Loucy (cell line): ENCODE measurements around the gene NKIRAS1.

ENCODE experiments used
- H2AFZ ChIP-seq: fragments of 200-600 bp; sonication (generic); 2 replicates; pipeline ENCODE4 v1.6.0; 2016; ENCODE audit warnings: antibody characterized with exemption, mild to moderate bottlenecking, low read length, moderate library complexity
- H3F3A ChIP-seq: fragments of 200-600 bp; 2 replicates; pipeline ENCODE4 v1.6.0; 2016; ENCODE audit warnings: antibody characterized with exemption, low read depth, mild to moderate bottlenecking
- H3K27me3 ChIP-seq: fragments of 200-600 bp; sonication (generic); 2 replicates; pipeline ENCODE4 v1.6.1; 2014; ENCODE audit warnings: low read length, mild to moderate bottlenecking; ENCODE audit not compliant: insufficient read depth, poor library complexity, severe bottlenecking
- H3K36me3 ChIP-seq: fragments of 200-600 bp; sonication (generic); 2 replicates; pipeline ENCODE4 v1.6.1; 2016; ENCODE audit warnings: low read length; ENCODE audit not compliant: insufficient read depth
- H3K4me1 ChIP-seq: fragments of 200-600 bp; sonication (generic); 2 replicates; pipeline ENCODE4 v1.5.1; 2014; ENCODE audit warnings: low read length, mild to moderate bottlenecking; ENCODE audit not compliant: insufficient read depth, poor library complexity, severe bottlenecking
- H3K4me2 ChIP-seq: fragments of 200-600 bp; sonication (generic); 2 replicates; pipeline ENCODE4 v1.6.0; 2014; ENCODE audit warnings: antibody characterized with exemption, low read length, low read depth, mild to moderate bottlenecking; ENCODE audit not compliant: poor library complexity, severe bottlenecking
- H3K4me3 ChIP-seq: fragments of 200-600 bp; sonication (generic); 2 replicates; pipeline ENCODE4 v1.5.1; 2014; ENCODE audit warnings: low read length, mild to moderate bottlenecking, mixed read lengths; ENCODE audit not compliant: poor library complexity, severe bottlenecking
- H3K79me2 ChIP-seq: fragments of 200-600 bp; sonication (generic); 2 replicates; pipeline ENCODE4 v1.6.1; 2014; ENCODE audit warnings: low read length; ENCODE audit not compliant: insufficient read depth
- H3K9ac ChIP-seq: fragments of 200-600 bp; sonication (generic); 2 replicates; pipeline ENCODE4 v1.6.0; 2014; ENCODE audit warnings: mild to moderate bottlenecking, low read depth, low read length, moderate library complexity; ENCODE audit not compliant: poor library complexity, severe bottlenecking
- H3K9me2 ChIP-seq: fragments of 200-600 bp; sonication (generic); replicated peaks from 2 replicates; pipeline ENCODE4 v1.6.1; 2016; ENCODE audit warnings: low read depth, low read length, mixed read lengths
- H3K9me3 ChIP-seq: fragments of 200-600 bp; sonication (generic); 2 replicates; pipeline ENCODE4 v1.6.1; 2014; ENCODE audit warnings: mild to moderate bottlenecking, antibody characterized with exemption, low read length, low read depth; ENCODE audit not compliant: insufficient read depth
- H4K20me1 ChIP-seq: fragments of 200-600 bp; sonication (generic); 2 replicates; pipeline ENCODE4 v1.6.0; 2014; ENCODE audit warnings: antibody characterized with exemption, low read length, mild to moderate bottlenecking; ENCODE audit not compliant: insufficient read depth, poor library complexity, severe bottlenecking
- EZH2phosphoT487 ChIP-seq: fragments of 200-600 bp; IDR thresholded peaks from 2 replicates; pipeline ENCODE4 v1.6.1; 2018; ENCODE audit warnings: antibody characterized with exemption, mild to moderate bottlenecking, moderate library complexity, borderline replicate concordance
- TF ChIP-seq, protein P1 (sequence below): fragments of 200-600 bp; sonication (generic); conservative IDR thresholded peaks from 2 replicates; pipeline ENCODE4 v1.5.1; 2014; ENCODE audit warnings: mild to moderate bottlenecking, antibody characterized with exemption, low read length

Gene NKIRAS1

DNA sequence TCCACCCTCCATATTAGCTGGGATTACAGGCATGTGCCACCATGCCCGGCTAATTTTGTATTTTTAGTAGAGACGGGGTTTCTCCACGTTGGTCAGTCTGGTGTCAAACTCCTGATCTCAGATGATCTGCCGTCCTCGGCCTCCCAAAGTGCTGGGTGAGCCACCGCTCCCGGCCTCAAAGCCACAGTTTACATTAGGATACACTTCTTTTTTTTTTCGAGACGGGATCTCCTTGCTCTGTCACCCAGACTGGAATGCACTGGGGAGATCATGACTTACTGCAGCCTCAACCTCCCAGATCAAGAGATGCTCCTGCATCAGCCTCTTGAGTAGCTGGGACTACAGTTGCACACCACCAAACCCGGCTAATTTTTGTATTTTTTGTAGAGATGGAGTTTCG is 25.8 kb upstream of the NKIRAS1 start:
- Histone ChIP-seq H3K27me3 (no peaks in the 10 kb centered on the region), H3K4me1 (peaks cover 20% of the 10 kb centered on the region), H3K79me2 (peaks cover 14% of the 10 kb centered on the region), H3F3A (no peaks in the 10 kb centered on the region), H3K36me3 (no peaks in the 10 kb centered on the region), H3K9ac (no peak overlapping the region), H3K4me2 (no peak overlapping the region), H3K4me3 (no peak overlapping the region), H4K20me1 (peaks cover 4% of the 10 kb centered on the region), H3K9me3 (no peaks in the 10 kb centered on the region), H2AFZ (no peak overlapping the region), H3K9me2 (no peaks in the 10 kb centered on the region)
- TF ChIP-seq, protein P1, sequence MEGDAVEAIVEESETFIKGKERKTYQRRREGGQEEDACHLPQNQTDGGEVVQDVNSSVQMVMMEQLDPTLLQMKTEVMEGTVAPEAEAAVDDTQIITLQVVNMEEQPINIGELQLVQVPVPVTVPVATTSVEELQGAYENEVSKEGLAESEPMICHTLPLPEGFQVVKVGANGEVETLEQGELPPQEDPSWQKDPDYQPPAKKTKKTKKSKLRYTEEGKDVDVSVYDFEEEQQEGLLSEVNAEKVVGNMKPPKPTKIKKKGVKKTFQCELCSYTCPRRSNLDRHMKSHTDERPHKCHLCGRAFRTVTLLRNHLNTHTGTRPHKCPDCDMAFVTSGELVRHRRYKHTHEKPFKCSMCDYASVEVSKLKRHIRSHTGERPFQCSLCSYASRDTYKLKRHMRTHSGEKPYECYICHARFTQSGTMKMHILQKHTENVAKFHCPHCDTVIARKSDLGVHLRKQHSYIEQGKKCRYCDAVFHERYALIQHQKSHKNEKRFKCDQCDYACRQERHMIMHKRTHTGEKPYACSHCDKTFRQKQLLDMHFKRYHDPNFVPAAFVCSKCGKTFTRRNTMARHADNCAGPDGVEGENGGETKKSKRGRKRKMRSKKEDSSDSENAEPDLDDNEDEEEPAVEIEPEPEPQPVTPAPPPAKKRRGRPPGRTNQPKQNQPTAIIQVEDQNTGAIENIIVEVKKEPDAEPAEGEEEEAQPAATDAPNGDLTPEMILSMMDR = no peak
- TF ChIP-seq EZH2phosphoT487 = no peak

DNA sequence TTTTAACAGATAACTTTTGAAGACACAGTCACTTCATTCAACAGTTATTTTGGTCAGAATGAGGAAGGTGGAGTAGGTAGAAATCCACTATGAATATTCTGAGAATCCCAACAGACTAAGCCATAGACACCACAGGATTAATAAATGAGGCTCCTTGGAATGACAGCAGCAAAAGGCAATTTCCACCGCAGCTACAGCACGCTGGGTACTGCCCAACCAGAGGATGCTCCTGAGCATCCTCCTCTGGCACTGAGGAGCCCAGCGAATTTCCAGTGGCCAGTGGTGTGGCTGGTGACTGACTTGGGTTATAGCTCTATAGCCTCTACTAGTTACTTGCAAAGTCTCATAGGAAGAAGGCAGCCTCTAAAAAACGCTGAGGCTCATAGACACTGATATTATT is 24.6 kb upstream of the NKIRAS1 start:
- H3K79me2 ChIP-seq = peaks cover 4% of the 10 kb centered on the region; the same call in 1 of the 2 replicates
- peaks cover 2% of the 10 kb centered on the region for H4K20me1 ChIP-seq
- H3K4me3 ChIP-seq = no peak overlapping the region
- peaks cover 11% of the 10 kb centered on the region for H3K4me1 ChIP-seq
- no peaks in the 10 kb centered on the region for H3K9me2 ChIP-seq
- no peaks in the 10 kb centered on the region for H3K36me3 ChIP-seq
- no peak overlapping the region for H3K9ac ChIP-seq
- H3K27me3 ChIP-seq = no peaks in the 10 kb centered on the region
- no peak overlapping the region for H3K4me2 ChIP-seq
- H3F3A ChIP-seq = no peaks in the 10 kb centered on the region
- TF ChIP-seq, protein P1 = no peak
- no peak for TF ChIP-seq EZH2phosphoT487
- no peak overlapping the region for H2AFZ ChIP-seq
- H3K9me3 ChIP-seq = no peaks in the 10 kb centered on the region

DNA sequence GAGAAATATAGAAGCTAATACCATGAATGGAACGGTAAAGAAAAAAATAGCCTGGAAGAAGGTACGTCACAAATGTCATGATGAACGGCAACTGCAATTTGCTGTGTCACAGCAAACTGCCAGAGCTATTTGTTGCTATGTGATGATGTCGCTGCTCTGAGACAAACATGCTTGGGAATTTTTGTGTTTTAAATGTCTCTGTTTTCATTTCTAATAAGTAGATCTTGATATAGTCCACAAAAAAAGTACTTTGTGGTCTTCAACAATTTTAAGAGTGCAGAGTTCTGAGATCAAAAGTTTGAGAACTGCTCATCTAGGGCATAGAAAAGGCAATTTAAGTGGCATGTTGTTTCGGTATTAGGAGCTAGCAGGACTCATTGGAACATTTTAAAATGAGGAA is 24.0 kb upstream of the NKIRAS1 start:
- Histone ChIP-seq H3K36me3 (no peaks in the 10 kb centered on the region), H4K20me1 (no peaks in the 10 kb centered on the region)

More for the DNA sequence above, 24.0 kb upstream of the NKIRAS1 start:
- TF ChIP-seq, protein P1 = no peak
- no peak for TF ChIP-seq EZH2phosphoT487
- Histone ChIP-seq H3K9me2 (no peaks in the 10 kb centered on the region), H3K79me2 (no peaks in the 10 kb centered on the region), H3K4me3 (no peak overlapping the region), H3F3A (no peaks in the 10 kb centered on the region), H3K27me3 (no peaks in the 10 kb centered on the region), H3K4me1 (peaks cover 9% of the 10 kb centered on the region), H3K9me3 (no peaks in the 10 kb centered on the region), H3K9ac (no peak overlapping the region), H2AFZ (no peak overlapping the region), H3K4me2 (no peak overlapping the region)
